Loucy (cell line): ENCODE data around the gene CASZ1.

Source experiments
- CTCF ChIP-seq: fragments of 200-600 bp; sonication (generic); conservative IDR thresholded peaks from 2 replicates; pipeline ENCODE4 v1.5.1; 2014; ENCODE audit warnings: mild to moderate bottlenecking, antibody characterized with exemption, low read length
- EZH2phosphoT487 ChIP-seq: fragments of 200-600 bp; IDR thresholded peaks from 2 replicates; pipeline ENCODE4 v1.6.1; 2018; ENCODE audit warnings: antibody characterized with exemption, mild to moderate bottlenecking, moderate library complexity, borderline replicate concordance

- no peak for TF ChIP-seq EZH2phosphoT487
- TF ChIP-seq CTCF, result no peak
Measured at GRCh38 chr1:10589074-10589473, 207.4 kb downstream of the CASZ1 start.
